NCI-H2107 treated with DMSO at 0.1 percent for 48 hours (cell line): ENCODE measurements around the gene DGKI.

Experiments used
- DNase-seq: peaks from one replicate; lab custom pipeline; 2025; ENCODE audit not compliant: unreplicated experiment; lab: John Stamatoyannopoulos, UW

DGKI gene

GRCh38 chr7:137873524-137873923, 26.8 kb upstream of the DGKI start:
- no peak for DNase-seq

DNA sequence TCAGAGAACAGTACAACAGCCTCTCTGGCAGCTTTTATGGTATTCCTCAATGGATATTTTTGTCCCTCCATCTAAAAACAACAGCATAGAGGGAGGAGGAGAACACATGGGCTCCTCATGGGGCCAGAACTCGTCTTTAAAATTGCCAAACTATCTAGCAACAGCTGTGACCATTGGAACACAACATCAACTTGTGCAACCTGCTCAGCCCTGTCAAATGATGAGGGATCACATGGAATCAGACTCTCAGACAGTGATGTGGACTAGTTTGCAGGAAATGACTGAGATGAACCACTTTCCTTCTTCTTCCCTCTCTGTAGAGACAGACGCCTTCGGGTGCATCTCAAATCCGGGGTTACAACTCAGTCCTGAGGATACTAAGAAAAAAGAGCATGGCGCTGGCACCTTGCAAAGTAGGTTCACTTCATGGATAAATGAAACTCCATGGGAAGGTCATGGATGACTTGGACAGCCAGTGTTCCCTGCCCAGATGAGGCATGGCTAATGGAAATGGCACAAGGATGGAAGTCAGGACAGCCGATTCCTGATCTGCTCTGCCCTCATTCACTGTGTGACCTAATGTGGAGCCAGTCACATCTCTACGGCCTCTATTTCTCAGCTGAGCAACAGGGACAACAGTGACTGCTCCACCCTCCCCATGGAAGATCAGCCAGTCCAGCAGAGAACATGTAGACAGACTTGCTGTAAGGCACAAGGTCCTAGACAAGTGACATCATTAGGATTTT, 24.6 kb upstream of the DGKI start:
- DNase-seq: no peak

DNA sequence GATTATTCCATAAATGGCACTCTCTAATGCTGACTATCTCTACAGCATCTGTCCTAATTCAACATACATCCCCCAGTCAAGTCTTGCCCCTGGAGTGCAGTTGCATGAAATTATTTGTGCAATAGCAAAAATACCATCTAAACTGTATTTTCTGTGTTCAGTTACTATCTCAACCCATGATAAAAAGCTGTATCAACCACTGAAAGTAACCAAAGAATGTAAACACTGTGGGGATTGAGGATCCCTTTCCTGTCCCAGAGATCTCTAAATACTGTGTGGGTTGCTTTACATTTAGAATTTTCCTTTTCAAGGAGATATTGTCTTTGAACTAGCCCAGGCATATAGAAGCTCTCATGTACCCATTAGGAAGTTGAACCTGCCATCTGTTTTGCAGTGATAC, 23.9 kb upstream of the DGKI start:
- no peak for DNase-seq

DNA sequence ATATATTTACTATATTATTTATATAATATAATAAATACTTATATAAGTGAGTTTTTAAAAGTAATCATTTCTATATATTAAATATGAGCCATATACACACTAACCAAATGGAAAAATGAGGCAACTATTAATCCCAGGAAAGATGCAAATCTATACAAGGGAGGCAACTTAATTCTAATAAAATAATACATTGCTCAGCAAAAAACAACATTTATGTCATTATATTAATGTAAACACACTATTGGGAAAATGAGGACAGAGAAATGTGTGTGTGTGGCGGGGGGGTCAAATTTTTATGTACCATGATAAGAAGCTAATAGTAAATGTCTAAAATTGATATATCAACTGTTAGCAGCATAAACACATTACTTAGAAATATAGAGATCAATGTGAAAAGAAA, 23.3 kb upstream of the DGKI start:
- no peak for DNase-seq

DNA sequence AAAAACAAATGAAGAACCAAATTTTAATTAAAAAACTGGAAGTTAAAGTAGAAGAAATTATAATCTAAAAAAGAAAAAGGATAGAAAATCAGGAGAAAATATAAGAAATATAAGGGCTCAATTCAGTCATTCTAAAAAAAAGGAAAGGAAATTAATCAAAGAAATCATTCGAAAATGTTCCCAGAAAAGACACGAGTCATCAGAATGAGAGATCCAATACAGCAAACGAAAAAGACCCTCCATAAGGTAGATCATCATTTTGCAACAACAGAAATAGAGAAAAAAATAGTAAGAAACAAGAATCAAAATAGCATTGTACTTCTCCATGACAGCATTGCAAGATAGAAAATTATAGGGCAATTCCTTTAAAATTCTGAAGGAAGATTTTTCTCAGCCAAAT, 22.5 kb upstream of the DGKI start:
- no peak for DNase-seq

- DNase-seq: no peak
These were observed 20.5 kb upstream of the DGKI start for GRCh38 chr7:137867289-137867688.

DNA sequence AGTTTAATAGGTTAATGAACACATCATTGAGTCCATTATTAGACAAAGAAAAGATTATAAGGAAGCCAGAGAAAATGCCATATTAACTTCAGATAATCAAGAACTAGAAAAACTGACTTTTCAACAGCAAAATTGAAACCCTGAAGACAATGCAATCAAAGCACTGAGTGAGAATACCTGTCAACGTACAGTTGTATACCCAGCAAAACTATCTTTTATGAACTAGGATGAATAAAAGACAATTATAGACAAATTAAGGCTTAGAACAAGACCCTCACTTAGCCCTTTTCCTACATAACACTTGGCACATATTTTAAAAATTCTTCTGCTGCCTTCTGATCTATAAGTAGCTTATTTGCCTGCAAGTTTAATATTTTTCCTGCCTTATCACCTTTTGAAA, 19.0 kb upstream of the DGKI start:
- DNase-seq: no peak

- no peak for DNase-seq
These were observed 16.2 kb upstream of the DGKI start for GRCh38 chr7:137862964-137863363.

DNA sequence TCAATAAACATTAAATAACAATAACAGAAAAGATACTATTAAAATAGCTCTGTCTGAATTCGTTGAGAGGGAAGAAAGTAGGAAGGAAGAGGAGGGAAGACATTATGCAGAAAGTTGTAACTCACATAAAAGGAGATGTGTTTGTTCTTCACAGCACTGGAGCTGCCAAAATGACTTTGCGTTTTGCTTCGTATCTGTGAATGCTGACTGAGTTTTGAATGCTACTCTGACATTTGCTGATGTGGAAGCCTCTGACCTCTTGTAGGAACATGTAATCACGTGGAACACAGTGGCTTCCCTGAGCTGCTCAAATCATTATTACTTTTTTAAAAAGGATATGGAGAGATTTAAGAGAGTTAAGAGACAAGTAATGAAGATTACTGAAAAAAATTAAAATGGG, 15.6 kb upstream of the DGKI start:
- DNase-seq: no peak

DNA sequence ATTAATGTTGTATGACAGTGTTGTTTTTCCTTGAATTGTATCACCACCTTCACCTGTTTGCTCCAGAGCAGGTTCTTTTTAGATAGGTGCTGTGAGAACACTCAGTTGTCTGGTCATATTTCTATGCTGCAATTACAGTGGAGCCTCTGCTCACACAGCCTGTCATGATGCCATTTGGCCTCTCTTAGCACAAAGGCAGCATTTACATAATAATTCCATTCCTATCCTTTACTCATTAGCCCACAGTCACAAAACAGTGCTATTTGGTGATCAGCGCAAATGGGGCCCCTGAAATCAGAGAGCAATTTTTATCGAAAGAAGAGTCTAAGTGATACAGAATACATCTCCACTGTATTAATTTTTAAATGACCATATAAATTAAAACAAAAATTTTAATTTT, 13.8 kb upstream of the DGKI start:
- DNase-seq: no peak

GRCh38 chr7:137853053-137853452, 6.3 kb upstream of the DGKI start:
- DNase-seq: no peak

DNA sequence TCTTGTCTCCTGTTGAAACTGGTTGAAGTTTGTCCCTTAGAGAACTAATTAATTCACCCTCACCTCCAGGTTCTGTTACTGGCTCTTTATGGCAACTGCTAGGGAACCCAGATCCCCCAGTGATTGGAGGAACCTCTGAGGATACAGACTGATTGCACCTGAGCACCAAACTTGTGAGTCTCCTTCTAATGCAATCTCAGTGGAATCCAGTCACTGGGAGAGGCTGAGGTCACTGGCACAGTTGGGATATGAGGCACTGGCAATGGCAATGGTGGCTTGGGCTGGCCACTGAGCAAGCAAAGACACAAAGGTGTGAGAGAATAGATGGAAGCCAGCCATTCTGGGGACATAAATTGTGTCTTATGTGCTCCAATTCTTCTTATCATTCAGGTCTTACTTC, 5.3 kb upstream of the DGKI start:
- no peak for DNase-seq

DNA sequence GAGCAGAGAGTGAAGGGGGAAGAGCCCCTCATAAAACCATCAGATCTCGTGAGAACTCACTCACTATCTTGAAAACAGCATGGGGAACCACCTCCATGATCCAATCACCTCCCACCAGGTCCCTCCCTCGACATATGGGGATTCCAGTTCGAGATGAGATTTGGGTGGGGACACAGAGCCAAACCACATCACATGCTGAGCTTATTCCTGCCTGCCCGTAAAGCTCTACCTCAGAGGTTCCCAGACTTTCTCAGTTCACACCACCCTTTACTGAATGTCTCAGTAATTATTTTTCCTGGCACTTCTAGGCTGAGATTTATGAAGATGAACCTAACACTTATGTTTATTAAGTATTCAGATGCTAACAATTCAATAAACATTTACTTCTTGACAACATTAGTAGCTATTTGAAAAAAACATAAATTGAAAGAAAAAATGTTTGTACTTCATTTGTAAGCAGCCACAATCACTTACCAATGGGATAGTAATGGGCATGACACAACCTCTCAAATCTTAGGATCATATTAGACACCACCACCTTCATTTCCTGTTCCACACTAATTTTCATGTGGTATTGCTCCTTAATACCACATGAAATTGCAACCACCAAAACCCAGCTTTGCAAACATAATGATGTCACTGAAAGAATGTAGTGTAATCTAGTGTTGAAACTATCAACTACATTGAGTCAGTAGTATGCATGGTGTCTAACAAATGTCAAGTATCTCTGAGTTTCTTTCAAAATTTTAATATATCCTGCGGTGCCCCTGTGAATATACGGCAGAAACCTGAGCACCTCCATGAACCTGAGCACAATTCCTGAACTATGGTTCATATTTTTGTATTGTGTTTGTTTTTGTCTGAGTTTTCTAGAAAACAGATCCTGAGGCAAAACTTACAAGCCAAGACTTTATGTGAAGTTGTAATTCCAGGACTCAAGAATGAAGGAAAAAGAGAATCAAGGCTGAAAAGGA, 4.5 kb upstream of the DGKI start:
- no peak for DNase-seq

DNA sequence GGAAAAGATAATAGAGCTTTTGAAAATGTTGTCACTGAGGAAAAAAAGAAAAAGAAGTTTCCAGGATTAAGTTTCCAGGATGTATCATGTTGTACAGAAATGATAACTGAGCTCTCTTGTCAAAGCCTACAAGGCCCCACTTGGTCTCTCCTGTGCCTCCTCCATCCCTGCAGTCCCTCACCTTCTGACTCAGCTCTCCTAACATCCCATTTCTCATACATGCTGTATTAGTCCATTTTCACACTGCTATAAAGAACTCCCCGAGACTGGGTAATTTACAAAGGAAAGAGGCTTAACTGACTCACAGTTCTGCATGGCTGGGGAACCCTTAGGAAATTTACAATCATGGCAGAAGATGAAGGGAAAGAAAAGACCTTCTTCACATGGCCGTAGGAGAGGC, 3.8 kb upstream of the DGKI start:
- DNase-seq: no peak

- no peak for DNase-seq
These were observed 1.3 kb upstream of the DGKI start for GRCh38 chr7:137848095-137848494.

- DNase-seq: no peak
These were observed 835 bp upstream of the DGKI start for GRCh38 chr7:137847568-137848050.

- DNase-seq: no peak
These were observed 286 bp downstream of the DGKI start for GRCh38 chr7:137846549-137846826.

DNA sequence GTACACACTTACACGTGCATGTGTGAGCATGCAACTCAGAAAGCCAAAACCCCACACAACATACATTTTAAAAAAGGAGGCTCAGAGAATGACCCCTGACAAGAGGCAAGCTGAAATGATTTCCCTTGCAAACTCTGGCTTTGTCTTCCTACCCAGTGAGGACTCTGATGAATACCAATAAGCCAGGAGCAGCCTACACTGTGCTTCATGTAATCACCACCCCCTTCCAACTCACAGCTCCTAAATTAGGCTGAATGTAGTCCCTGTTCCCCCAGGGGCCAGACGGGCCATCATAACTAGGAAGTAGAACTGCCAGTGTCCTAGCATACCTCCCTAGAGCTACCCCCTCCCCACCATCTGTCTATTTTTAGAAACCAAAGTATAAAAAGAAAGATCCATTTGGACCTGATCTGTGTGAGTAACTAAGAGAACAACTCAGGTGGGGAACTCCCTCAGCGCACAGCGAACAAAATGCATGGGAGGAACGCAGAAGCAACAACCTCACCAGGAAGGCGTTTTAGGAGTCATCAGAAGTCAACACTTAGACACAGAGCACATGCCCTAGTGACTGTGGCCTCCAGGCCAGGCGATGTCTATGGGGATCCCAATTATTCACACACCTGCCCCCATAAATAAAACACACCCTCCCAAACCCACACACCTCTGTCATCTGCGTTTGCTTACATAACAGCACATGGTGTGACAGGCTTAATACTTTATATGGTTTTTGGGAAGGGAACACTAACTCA, 1.9 kb downstream of the DGKI start:
- DNase-seq: no peak

DNA sequence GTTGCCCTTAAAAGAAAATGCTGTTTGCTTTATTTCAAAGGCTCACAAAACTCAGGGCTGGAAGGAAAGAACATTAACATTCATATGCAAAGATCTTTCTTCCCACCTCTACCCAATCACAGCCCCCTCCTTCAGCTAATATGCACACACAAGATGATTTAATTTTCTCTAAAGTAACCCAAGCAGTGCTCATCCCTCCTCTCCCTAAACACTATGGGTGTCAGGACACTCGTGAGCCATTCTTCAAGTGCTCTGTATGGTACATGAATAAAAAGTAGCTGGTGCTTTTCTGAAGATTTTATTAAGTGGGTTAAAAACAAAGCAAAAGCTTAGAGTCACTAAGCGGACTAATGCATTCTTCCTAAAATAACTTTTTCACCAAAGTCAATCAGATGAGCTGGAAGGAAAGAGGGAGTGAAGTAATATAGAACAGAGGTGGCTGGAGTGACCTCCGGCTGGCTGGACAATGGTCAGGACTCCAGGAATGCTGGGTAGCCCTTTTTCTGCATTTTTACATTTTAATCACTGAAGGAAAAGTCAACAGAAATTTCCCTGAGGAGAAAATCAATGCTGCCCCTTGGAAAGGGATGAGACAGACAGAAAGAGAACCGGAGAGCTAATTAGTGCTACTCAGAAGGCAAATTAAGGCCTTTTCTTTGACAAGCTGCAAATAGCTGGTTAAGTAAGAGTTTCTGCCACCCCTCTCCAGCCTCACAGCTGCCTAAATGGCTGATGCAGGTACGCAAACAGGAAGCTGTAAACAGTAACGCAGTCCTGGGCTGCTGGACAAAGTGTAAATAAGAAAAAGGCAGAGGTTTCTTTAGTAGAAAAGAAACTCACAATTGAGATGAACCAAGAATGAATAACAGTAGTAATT, 6.6 kb downstream of the DGKI start:
- peak; percentile 33 for DNase-seq

GRCh38 chr7:137838706-137839315, 8.0 kb downstream of the DGKI start:
- DNase-seq: no peak
